GM12892 (cell line): ENCODE results near the gene COL23A1.

Experiments
- POLR2A ChIP-seq: IDR thresholded peaks from 2 replicates; pipeline ENCODE4 v1.6.1; 2011; ENCODE audit warnings: low read depth, low read length, control low read depth
- POLR2AphosphoS5 ChIP-seq: IDR thresholded peaks from 2 replicates; pipeline ENCODE4 v1.6.1; 2011; ENCODE audit warnings: low read depth, low read length, control low read depth
- TAF1 ChIP-seq: IDR thresholded peaks from 2 replicates; pipeline ENCODE4 v1.6.1; 2011; ENCODE audit warnings: low read depth, mild to moderate bottlenecking, control low read depth, low read length, borderline replicate concordance

- TF ChIP-seq POLR2AphosphoS5 (no peak), POLR2A (no peak), TAF1 (no peak)
Measured at GRCh38 chr5:178490935-178491652, 99.1 kb downstream of the COL23A1 start.
